SH-SY5Y (cell line): Measurements from ENCODE around the gene ZNHIT3.

ENCODE experiments used
- GATA2 ChIP-seq: IDR thresholded peaks from 2 replicates; pipeline ENCODE4 v1.6.1; 2011; ENCODE audit warnings: mild to moderate bottlenecking, low read depth, low read length
- GATA3 ChIP-seq: IDR thresholded peaks from 2 replicates; pipeline ENCODE4 v1.6.1; 2011; ENCODE audit warnings: low read depth, mild to moderate bottlenecking, low read length, moderate library complexity

- TF ChIP-seq GATA2 (no peak), GATA3 (no peak)
Observed at GRCh38 chr17:36504156-36504545, 17.7 kb downstream of the ZNHIT3 start.
